Cerebellar nuclear complex (tissue), 1 donor: ENCODE measurements around the gene APOBEC3C.
"Not testable (repeated sequence)": the region's sequence is repeated elsewhere in the genome, so short reads cannot be mapped to it uniquely, and the experiment has no call there.

Experiments used
- DNase-seq, 2 experiments: peaks; one replicate each; lab custom pipeline; 2025; lab: John Stamatoyannopoulos, UW

The APOBEC3C gene

DNA sequence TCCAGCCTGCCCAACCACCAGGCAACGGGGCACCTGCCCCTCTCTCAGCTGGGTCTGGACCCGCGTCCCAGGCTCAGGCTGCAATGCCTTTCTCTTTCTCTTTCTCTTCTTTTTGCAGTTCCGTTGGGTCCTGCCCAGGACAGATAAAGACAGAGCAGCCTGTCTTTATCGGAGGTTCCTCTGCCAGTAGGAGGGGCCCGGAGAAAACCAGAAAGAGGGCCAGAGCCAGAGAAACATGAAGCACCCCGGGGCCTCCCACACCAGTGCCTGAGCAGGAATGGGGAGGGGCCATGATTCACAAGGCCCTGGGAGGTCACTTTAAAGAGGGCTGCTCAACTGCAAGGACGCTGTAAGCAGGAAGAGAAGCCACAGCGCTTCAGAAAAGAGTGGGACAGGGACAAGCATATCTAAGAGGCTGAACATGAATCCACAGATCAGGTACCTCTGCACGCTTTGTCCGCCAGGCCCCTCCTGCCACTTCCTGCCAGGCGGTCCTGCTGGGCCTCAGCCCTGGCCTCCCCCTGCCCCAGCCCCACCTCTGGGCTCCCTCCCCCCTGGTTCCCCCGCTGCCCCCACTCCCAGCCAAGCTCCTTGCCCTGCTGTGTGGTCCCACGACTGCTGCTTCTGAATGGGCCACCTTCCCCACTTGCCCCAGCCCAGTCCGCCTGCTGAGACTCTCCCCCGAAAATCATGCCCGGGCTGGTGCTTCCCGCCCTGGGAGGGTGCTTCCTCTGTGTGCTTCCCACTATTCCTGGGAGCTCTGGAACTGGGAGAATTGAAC is at the start of gene APOBEC3C:
TSS of gene APOBEC3C (plus strand) at position 316 of the 781 bp plus-strand sequence. CDS start at position 422, 106 bp downstream.
- no peak for DNase-seq

GRCh38 chr22:38964306-38964705 is 49.8 kb upstream of the APOBEC3C start:
- DNase-seq, result no peak

GRCh38 chr22:38964989-38965388 is 49.1 kb upstream of the APOBEC3C start:
- DNase-seq, result no peak

DNA sequence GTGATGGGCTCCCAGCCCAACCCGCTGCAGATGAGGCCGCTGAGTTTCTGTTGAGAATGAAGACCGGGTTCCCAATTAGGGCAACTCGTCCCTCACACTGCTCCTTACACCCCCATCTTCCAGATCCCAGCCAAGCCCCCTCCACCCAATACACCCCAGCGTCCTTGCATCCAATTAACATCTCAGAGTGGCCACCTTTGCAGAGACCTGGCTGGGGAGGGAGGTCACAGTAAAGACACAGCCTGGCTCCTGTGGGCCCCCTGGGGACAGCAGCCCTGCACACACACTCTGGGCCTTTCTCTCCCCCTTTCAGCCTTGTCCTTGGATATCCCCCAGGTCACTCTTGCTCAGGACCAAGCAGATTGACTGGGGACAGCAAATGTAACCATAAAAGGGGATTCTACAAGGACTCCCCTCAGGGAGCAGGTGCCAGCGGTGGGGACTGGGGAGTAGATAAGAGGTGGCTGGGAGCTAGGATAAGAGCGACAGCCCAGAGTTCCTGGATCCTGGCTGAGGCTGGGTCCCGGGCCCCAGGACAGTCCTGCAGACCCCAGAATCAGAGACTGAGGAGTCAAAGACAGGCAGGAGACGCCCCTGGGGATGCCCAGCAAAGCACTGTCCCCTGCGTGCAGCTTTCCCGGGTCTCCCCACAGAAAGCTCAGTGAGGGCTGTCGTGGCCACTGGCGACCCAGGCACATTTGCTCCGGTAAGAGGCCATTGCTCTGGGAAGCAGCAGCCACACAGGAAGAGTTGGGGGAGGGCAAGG is 48.3 kb upstream of the APOBEC3C start:
- DNase-seq, result no peak

DNA sequence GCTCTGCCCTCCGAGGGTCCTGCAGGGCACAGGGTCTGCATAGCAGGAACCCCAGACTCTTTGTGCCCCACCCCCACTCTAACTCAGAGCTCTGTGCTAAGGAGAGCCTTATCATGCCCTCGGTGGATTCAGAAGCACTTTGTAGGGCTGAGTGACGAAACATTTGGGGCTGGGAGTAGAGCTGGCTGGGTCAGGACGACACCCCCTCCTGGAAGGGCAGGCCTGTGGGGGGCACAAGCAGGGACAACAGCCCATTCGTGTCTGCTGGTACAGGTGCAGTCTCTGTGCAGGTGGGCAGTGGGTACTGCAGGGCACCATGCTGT is 47.7 kb upstream of the APOBEC3C start:
- no peak for DNase-seq

GRCh38 chr22:38966942-38967341 is 47.1 kb upstream of the APOBEC3C start:
- DNase-seq, result no peak

GRCh38 chr22:38967451-38968450 is 46.3 kb upstream of the APOBEC3C start:
- DNase-seq, result no peak

DNA sequence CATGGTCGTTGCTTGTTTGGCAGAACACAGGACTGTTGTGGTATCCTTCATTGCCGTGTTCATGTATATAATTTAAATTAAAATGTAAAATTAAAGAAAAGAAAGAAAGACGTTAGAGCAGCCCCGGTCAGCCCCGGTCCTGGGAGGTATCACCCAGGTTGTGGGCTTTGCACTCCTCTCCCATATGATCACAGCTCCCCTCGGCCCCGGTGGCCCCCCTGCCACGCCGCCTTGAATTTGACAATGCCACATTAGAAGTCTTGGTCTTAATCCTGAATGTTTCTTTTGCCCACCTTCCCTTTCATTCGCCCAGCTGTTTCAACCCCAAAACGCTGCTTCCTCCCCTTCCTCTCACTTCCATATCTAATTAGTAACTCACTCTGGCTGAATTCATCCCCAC is 45.3 kb upstream of the APOBEC3C start:
- DNase-seq, result no peak

GRCh38 chr22:38970551-38970950 is 43.5 kb upstream of the APOBEC3C start:
- no peak for DNase-seq

DNA sequence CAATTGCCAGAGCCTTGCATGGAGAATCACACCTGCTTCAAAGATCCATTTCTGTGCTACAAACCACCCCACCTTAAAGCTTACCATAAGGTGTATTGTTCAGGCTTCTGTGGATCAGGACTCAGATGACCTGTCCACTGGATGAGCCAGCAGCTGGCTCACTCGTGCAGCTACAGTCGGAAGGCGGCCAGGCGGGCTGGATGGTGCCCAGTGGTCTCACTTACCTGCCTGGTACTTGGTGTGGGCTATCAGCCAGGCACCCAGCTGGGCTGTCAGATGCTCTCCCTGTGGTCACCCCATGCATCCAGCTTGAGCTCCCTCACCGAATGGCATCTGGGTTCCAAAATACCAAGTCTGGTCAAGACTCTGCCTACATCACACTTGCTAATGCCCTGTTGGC is 42.9 kb upstream of the APOBEC3C start:
- no peak for DNase-seq

DNA sequence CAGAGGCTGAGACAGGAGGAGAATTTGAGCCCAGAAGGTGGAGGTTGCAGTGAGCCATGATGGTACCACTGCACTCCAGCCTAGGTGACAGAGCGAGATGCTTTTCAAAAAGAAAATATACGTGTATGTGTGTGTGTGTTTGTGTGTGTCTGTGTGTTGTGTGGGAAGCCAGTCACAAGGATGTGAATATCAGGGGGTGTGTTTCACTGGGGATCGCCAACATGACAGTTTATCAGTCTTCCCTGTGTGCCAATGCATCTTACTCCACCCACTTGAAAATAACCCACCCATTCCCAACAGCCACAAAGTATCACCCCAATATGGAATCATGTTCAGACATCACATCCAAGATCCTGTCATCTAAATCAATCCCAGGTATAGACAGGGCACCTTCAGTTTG is 42.3 kb upstream of the APOBEC3C start:
- DNase-seq, result no peak

DNA sequence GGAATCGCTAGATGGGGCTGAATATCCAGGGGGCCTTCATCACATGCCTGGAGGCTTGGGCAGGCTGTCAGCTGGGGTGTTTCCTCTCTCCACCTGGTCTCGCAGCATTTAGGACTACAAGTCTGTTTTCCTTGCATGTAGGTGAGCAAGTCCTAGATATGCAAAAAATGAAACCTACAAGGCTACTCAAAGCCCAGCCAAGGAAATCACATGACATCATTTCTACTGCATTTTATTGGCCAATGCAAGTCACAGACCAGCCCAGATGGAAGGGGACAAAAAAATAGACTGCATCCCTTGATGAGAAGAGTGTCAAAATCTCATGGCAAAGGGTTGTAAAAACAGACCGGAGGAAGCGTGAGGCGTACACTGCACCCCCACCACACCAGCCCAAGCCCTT is 41.5 kb upstream of the APOBEC3C start:
- no peak for DNase-seq

DNA sequence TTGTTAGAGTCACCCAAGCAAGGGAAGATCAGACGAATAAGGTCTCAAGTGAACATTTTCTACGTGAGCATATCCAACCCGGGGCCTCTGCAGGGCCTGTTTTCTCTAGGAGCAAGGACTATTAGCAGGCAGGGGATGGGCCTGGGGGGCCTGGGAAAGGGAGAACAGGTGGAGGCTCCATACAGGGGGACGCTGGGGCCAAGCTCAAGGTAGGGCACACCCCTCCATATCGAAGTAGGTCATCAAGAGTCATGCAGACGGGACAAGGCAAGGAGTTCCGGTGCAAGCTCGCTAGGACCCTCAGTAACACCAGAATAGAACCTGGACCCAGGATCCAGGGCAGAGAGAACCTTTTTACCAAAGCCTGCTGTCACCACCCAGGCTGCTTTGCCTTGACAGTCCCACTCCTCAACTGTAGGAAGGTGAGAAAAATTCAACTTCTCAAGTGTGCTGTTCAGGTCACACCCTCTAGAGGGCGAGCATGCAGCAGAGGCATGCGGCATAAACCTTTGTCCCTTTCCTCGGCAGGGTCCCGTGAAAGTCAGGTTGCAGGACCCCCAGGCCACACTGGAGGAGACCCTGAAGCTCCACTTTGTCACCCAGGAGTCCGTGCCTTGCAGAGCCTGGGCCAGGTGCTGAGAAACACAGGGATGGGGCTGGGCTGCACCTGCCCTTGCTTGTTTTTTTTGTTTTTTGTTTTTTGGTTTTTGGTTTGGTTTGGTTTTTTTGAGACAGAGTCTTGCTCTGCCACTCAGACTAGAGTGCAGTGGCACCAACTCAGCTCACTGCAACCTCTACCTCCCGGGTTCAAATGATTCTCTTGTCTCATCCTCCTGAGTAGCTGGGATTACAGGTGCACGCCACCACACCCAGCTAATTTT is 40.5 kb upstream of the APOBEC3C start:
- no peak for DNase-seq

DNA sequence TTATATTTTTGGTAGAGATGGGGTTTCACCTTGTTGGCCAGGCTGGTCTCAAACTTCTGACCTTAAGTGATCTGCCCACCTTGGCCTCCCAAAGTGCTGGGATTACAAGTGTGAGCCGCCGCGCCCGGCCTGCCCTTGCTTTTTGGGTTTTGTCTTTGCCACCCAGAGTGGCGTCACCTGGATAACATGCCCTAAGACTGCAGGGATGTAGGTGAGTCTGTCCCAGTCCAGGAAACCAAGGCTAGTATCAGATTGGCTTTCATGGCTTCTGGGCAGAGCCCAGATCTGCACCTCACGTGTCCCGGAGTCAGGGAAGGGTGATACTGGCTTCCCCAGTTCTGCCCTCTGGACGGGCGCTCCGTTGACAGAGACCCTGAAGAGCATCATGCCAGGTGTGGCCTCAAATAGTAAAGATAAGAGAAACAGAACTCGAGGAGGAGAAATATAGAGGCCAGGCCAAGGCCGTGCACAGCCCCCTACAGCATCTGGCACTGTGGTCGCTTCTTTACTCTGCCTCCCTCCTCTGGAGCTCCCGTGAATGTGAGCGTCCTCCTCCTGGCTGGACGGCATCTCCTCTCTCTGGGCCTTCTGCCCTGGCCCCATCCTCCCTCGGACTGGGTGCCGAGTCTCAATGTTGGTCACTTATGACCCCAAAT is 39.8 kb upstream of the APOBEC3C start:
- no peak for DNase-seq

DNA sequence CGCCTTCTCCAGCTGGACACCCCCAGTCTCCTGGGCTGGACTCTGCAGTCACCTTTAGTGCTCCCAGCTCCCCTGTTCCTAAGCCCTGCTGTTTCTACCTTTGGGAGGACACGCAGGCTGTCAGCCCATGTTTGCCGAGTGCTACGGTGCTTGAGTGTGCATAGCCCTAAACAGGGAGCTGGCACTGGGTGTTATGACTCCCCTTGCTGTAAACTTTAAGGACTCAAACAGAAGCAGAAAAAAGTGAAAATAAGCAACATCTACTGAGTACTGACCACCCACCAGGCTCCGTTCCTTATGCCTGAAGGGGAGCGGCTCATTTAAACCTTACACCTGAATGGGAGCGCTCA is 39.3 kb upstream of the APOBEC3C start:
- no peak for DNase-seq

- DNase-seq, result not testable (repeated sequence)
These were observed 36.8 kb upstream of the APOBEC3C start for GRCh38 chr22:38977289-38977688.

DNA sequence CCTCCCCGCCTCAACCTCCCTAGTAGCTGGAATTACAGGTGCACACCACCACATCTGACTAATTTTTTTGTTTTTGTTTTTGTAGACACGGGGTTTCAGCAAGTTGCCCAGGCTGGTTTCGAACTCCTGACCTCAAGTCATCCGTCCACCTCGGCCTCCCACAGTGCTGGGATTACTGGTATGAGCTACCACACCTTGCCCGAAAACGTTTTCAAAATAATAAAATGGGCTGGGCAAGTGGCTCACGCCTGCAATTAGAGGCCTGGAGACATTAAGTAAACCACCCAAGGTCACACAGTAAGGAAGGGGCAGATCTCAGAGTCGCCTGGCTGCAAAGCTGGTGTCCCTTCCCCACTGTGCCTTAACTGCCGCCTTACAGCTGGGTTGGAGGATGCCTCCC is 33.5 kb upstream of the APOBEC3C start:
- not testable (repeated sequence) for DNase-seq

GRCh38 chr22:38981005-38981991 is 32.8 kb upstream of the APOBEC3C start:
- DNase-seq, result no peak
